ENCODE results near the gene ARHGAP26. TPM values are rescaled to one million over a fixed set of nuclear protein-coding genes. Genes with fewer than 3 reads are reported as not detected.

Gene ARHGAP26
- total and polyA plus RNA-seq, 12 donors, result 7.5 to 45.8 (median 37.2) TPM

- 92 to 96% methylated on average over 2 of the region's 2 CpGs for WGBS, 2 donors
- Histone ChIP-seq H3K4me1 (peaks cover 0 to 29% (median 7%) of the 10 kb centered on the region in 9 donors), H3K27ac (peak overlapping the region in 1 of 10 donors; percentile 44), H3K27me3 (no peaks in the 10 kb centered on the region), H3K4me3 (no peak overlapping the region), H3K36me3 (no peaks in the 10 kb centered on the region), H3K9me3 (no peaks in the 10 kb centered on the region)
- intact Hi-C loops (cut with DNase I), result no loop called here
- DNase-seq (no peak), ATAC-seq (no peak)
- TF ChIP-seq CTCF (IDR thresholded peaks at IDR 0.05), result no peak
Measured at GRCh38 chr5:142727735-142728047, 42.5 kb upstream of the ARHGAP26 start.

GRCh38 chr5:142735323-142736246 lies 34.6 kb upstream of the ARHGAP26 start:
- H3K4me3 ChIP-seq, result no peak overlapping the region
- no peaks in the 10 kb centered on the region for H3K27me3 ChIP-seq
- peaks cover 3 to 41% (median 30%) of the 10 kb centered on the region in 9 donors for H3K4me1 ChIP-seq
- TF ChIP-seq CTCF (IDR thresholded peaks at IDR 0.05), result peak in 1 of 9 donors; percentile 11
- peak in 6 of 8 donors; percentile 26 to 56 (median 34) for ATAC-seq
- no peaks in the 10 kb centered on the region for H3K36me3 ChIP-seq
- WGBS, 2 donors, result 60 to 66% methylated on average over 8 of the region's 8 CpGs
- intact Hi-C loops (cut with DNase I), result no loop called here
- no peak overlapping the region for H3K27ac ChIP-seq
- no peaks in the 10 kb centered on the region for H3K9me3 ChIP-seq
- DNase-seq, result no peak

- intact Hi-C loops (cut with DNase I), result no loop called here
Measured at GRCh38 chr5:142736247-142736632, 33.9 kb upstream of the ARHGAP26 start.

GRCh38 chr5:142737179-142737578 lies 33.0 kb upstream of the ARHGAP26 start:
- no peaks in the 10 kb centered on the region for H3K9me3 ChIP-seq
- H3K4me1 ChIP-seq, result peaks cover 3 to 54% (median 38%) of the 10 kb centered on the region in 9 donors
- H3K27ac ChIP-seq, result no peak overlapping the region
- no peaks in the 10 kb centered on the region for H3K27me3 ChIP-seq
- WGBS, 2 donors, result 75 to 76% methylated on average over 5 of the region's 5 CpGs
- no peaks in the 10 kb centered on the region for H3K36me3 ChIP-seq
- intact Hi-C loops (cut with DNase I), result no loop called here
- no peak overlapping the region for H3K4me3 ChIP-seq
- ATAC-seq (no peak), DNase-seq (no peak)
- no peak for TF ChIP-seq CTCF (IDR thresholded peaks at IDR 0.05)

More at GRCh38 chr5:142736247-142736632, 33.9 kb upstream of the ARHGAP26 start:
- H3K9me3 ChIP-seq, result no peaks in the 10 kb centered on the region
- H3K27ac ChIP-seq, result no peak overlapping the region
- H3K36me3 ChIP-seq, result no peaks in the 10 kb centered on the region
- peak in 5 of 8 donors; percentile 35 to 68 (median 42) for ATAC-seq
- no peaks in the 10 kb centered on the region for H3K27me3 ChIP-seq
- 48 to 63% methylated on average over 7 of the region's 7 CpGs for WGBS, 2 donors
- DNase-seq, result no peak
- no peak for TF ChIP-seq CTCF (IDR thresholded peaks at IDR 0.05)
- H3K4me1 ChIP-seq, result peaks cover 3 to 48% (median 37%) of the 10 kb centered on the region in 9 donors
- no peak overlapping the region for H3K4me3 ChIP-seq

All from heart right ventricle (tissue), 16 donors.